GM10266 (cell line): Measurements from ENCODE around the gene NR2E1.

Experiments
- DNase-seq: peaks from one replicate; pipeline ENCODE4 v3.0.0; 2012; ENCODE audit errors: extremely low spot score
- CTCF ChIP-seq: IDR thresholded peaks from 2 replicates; pipeline ENCODE4 v1.5.1; 2012; ENCODE audit warnings: mild to moderate bottlenecking, low read depth; ENCODE audit not compliant: control insufficient read depth, insufficient read depth; ENCODE audit errors: missing control alignments

NR2E1 gene

GRCh38 chr6:108227290-108227689, 61.5 kb downstream of the NR2E1 start:
- no peak for TF ChIP-seq CTCF
- DNase-seq = no peak

- no peak for DNase-seq
- no peak for TF ChIP-seq CTCF
Measured at GRCh38 chr6:108228416-108228815, 62.6 kb downstream of the NR2E1 start.

- no peak for DNase-seq
- TF ChIP-seq CTCF = no peak
Measured at GRCh38 chr6:108235127-108235526, 69.3 kb downstream of the NR2E1 start.

GRCh38 chr6:108236791-108237190, 71.0 kb downstream of the NR2E1 start:
- DNase-seq = no peak
- TF ChIP-seq CTCF = no peak

- no peak for TF ChIP-seq CTCF
Measured at GRCh38 chr6:108238322-108238721, 72.5 kb downstream of the NR2E1 start.

More at GRCh38 chr6:108238322-108238721, 72.5 kb downstream of the NR2E1 start:
- no peak for DNase-seq
